HepG2 (cell line): ENCODE data around the gene ATP2C2. TPM values are rescaled to one million over a fixed set of nuclear protein-coding genes. Genes with fewer than 3 reads are reported as not detected.

Source experiments
- ATAD3A ChIP-seq: sonication (generic); formaldehyde crosslinking; IDR thresholded peaks from 2 replicates; pipeline ENCODE4 v1.4.0; 2020; ENCODE audit warnings: missing genetic modification reagents
- ETS1 ChIP-seq: sonication (generic); formaldehyde crosslinking; IDR thresholded peaks from 2 replicates; pipeline ENCODE4 v1.4.0; 2020; ENCODE audit warnings: missing genetic modification reagents
- FOSL2 ChIP-seq: sonication (generic); formaldehyde crosslinking; IDR thresholded peaks from 2 replicates; pipeline ENCODE4 v1.4.0; 2020; ENCODE audit warnings: missing genetic modification reagents
- HDAC1 ChIP-seq: sonication (generic); formaldehyde crosslinking; IDR thresholded peaks from 2 replicates; pipeline ENCODE4 v1.5.1; 2020; ENCODE audit warnings: mild to moderate bottlenecking, missing genetic modification reagents
- PHF21A ChIP-seq: sonication (generic); formaldehyde crosslinking; IDR thresholded peaks from 2 replicates; pipeline ENCODE4 v1.5.0; 2020; ENCODE audit warnings: mild to moderate bottlenecking, missing genetic modification reagents
- POGK ChIP-seq: sonication (generic); formaldehyde crosslinking; conservative IDR thresholded peaks from 2 replicates; pipeline ENCODE4 v1.8.0; 2022; ENCODE audit warnings: mild to moderate bottlenecking, moderate library complexity, missing genetic modification reagents
- RERE ChIP-seq: IDR thresholded peaks from 2 replicates; pipeline ENCODE4 v1.6.1; 2016; ENCODE audit warnings: low read depth, missing genetic modification reagents, missing compliant biosample characterization
- SOX5 ChIP-seq: IDR thresholded peaks from 2 replicates; pipeline ENCODE4 v1.6.1; 2016; ENCODE audit warnings: borderline replicate concordance
- SP5 ChIP-seq: IDR thresholded peaks from 2 replicates; pipeline ENCODE4 v1.6.1; 2016; ENCODE audit warnings: low read depth, borderline replicate concordance
- TCF7L2 ChIP-seq: IDR thresholded peaks from 2 replicates; pipeline ENCODE4 v1.6.1; 2011; ENCODE audit warnings: mild to moderate bottlenecking, low read depth, low read length, moderate library complexity
- ZFP36 ChIP-seq: fragments of 150-350 bp; IDR thresholded peaks from 2 replicates; pipeline ENCODE4 v1.6.1; 2018; ENCODE audit warnings: borderline replicate concordance, low read length, low read depth; ENCODE audit not compliant: partially characterized antibody
- ZSCAN20 ChIP-seq: sonication (generic); formaldehyde crosslinking; IDR thresholded peaks from 2 replicates; pipeline ENCODE4 v1.4.0; 2020; ENCODE audit warnings: missing genetic modification reagents, mild to moderate bottlenecking, borderline replicate concordance
- polyA plus RNA-seq, 8 experiments: library from polyadenylated mRNA; depleted of rRNA in 3 of 8; stranded (reverse) in 7 of 8; unstranded in 1 of 8; fragments of >200 nt; fragmentation: Illumina TruSeq in 4 of 8; extraction: Trizol in 4 of 8; gene quantifications; 2 replicates each; pipeline versions ENCODE4 v1.2.1 to v1.2.3, GENCODE V29; 2011 to 2016; ENCODE audit warnings: low read depth in 4 of 8, missing spikeins in 1 of 8, mixed read lengths in 1 of 8; ENCODE audit not compliant: insufficient read depth in 1 of 8
- total RNA-seq, 5 experiments: library from RNA; depleted of rRNA; stranded (reverse); fragments of >200 nt; fragmentation: Illumina TruSeq; extraction: Trizol; gene quantifications; 2 replicates each; pipeline ENCODE4 v1.2.3, GENCODE V29; 2016; ENCODE audit warnings: low read depth in 1 of 5
- TF ChIP-seq, protein P1 (sequence below): sonication (generic); formaldehyde crosslinking; IDR thresholded peaks from 2 replicates; pipeline ENCODE4 v1.5.1; 2020; ENCODE audit warnings: mild to moderate bottlenecking, missing genetic modification reagents, moderate library complexity
- TF ChIP-seq, protein P2 (sequence below): sonication (generic); formaldehyde crosslinking; IDR thresholded peaks from 2 replicates; pipeline ENCODE4 v1.8.0; 2022; ENCODE audit warnings: missing genetic modification reagents, mild to moderate bottlenecking, moderate library complexity, borderline replicate concordance

ATP2C2 gene
- total and polyA plus RNA-seq, 2 of the 13 experiments (the other 11 are each of a cell fraction or from before 2014, with no cell fraction given) = 0.07 TPM; not detected in 1

DNA sequence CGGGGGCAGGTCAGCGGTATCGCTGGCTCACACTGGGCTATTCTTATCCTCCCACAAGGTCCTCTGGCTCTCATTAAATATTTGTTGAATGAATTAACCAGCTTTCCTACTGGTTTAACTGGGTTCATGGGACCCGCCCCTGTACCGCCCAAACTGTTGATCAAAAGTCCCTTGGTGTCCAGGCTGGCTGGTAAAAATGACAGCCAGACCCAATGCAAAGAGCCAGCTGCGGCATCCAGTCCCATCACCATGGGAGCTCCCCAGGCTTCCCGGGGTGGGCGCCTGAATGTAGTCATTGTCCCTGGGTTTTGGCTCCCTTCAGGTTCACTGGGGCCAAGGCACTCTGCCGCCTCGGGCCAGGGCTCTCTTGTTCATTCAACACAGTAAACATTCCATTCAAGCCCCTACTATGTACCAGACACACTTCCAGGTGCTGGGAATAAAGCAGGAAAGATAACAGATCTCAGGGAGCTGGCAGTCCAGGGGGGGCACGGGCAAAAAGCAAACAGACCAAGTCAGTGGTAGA, 11.7 kb upstream of the ATP2C2 start (continued):
- no peak for TF ChIP-seq ZFP36
- no peak for TF ChIP-seq ETS1 (CRISPR knock-in tag)
- TF ChIP-seq TCF7L2 = no peak
- TF ChIP-seq ATAD3A (CRISPR knock-in tag) = no peak
- no peak for TF ChIP-seq ZSCAN20 (CRISPR knock-in tag)
- TF ChIP-seq POGK (CRISPR knock-in tag) = no peak
- peak; percentile 49; the same call in 1 of the 2 replicates for TF ChIP-seq PHF21A
- TF ChIP-seq SOX5 = peak; percentile 69
- TF ChIP-seq, protein P1, sequence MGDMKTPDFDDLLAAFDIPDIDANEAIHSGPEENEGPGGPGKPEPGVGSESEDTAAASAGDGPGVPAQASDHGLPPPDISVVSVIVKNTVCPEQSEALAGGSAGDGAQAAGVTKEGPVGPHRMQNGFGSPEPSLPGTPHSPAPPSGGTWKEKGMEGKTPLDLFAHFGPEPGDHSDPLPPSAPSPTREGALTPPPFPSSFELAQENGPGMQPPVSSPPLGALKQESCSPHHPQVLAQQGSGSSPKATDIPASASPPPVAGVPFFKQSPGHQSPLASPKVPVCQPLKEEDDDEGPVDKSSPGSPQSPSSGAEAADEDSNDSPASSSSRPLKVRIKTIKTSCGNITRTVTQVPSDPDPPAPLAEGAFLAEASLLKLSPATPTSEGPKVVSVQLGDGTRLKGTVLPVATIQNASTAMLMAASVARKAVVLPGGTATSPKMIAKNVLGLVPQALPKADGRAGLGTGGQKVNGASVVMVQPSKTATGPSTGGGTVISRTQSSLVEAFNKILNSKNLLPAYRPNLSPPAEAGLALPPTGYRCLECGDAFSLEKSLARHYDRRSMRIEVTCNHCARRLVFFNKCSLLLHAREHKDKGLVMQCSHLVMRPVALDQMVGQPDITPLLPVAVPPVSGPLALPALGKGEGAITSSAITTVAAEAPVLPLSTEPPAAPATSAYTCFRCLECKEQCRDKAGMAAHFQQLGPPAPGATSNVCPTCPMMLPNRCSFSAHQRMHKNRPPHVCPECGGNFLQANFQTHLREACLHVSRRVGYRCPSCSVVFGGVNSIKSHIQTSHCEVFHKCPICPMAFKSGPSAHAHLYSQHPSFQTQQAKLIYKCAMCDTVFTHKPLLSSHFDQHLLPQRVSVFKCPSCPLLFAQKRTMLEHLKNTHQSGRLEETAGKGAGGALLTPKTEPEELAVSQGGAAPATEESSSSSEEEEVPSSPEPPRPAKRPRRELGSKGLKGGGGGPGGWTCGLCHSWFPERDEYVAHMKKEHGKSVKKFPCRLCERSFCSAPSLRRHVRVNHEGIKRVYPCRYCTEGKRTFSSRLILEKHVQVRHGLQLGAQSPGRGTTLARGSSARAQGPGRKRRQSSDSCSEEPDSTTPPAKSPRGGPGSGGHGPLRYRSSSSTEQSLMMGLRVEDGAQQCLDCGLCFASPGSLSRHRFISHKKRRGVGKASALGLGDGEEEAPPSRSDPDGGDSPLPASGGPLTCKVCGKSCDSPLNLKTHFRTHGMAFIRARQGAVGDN = no peak
- peak; percentile 79; the same call in 1 of the 2 replicates for TF ChIP-seq RERE (CRISPR knock-in tag)
- TF ChIP-seq SP5 (CRISPR knock-in tag) = peak; percentile 24; the same call in 1 of the 2 replicates
- TF ChIP-seq, protein P2, sequence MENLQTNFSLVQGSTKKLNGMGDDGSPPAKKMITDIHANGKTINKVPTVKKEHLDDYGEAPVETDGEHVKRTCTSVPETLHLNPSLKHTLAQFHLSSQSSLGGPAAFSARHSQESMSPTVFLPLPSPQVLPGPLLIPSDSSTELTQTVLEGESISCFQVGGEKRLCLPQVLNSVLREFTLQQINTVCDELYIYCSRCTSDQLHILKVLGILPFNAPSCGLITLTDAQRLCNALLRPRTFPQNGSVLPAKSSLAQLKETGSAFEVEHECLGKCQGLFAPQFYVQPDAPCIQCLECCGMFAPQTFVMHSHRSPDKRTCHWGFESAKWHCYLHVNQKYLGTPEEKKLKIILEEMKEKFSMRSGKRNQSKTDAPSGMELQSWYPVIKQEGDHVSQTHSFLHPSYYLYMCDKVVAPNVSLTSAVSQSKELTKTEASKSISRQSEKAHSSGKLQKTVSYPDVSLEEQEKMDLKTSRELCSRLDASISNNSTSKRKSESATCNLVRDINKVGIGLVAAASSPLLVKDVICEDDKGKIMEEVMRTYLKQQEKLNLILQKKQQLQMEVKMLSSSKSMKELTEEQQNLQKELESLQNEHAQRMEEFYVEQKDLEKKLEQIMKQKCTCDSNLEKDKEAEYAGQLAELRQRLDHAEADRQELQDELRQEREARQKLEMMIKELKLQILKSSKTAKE (CRISPR knock-in tag) = peak; percentile 63; the same call in 1 of the 2 replicates
- 0 out of 2 replicates have a peak, but pooled peaks have one; percentile 23 for TF ChIP-seq HDAC1
- 0 out of 2 replicates have a peak, but pooled peaks have one; percentile 3 for TF ChIP-seq FOSL2 (CRISPR knock-in tag)
